NCI-H1417 (cell line): ENCODE measurements around the gene THSD8.

Experiments
- DNase-seq, 3 experiments: peaks; one replicate each; lab custom pipeline; 2025; lab: John Stamatoyannopoulos, UW

Gene THSD8

DNA sequence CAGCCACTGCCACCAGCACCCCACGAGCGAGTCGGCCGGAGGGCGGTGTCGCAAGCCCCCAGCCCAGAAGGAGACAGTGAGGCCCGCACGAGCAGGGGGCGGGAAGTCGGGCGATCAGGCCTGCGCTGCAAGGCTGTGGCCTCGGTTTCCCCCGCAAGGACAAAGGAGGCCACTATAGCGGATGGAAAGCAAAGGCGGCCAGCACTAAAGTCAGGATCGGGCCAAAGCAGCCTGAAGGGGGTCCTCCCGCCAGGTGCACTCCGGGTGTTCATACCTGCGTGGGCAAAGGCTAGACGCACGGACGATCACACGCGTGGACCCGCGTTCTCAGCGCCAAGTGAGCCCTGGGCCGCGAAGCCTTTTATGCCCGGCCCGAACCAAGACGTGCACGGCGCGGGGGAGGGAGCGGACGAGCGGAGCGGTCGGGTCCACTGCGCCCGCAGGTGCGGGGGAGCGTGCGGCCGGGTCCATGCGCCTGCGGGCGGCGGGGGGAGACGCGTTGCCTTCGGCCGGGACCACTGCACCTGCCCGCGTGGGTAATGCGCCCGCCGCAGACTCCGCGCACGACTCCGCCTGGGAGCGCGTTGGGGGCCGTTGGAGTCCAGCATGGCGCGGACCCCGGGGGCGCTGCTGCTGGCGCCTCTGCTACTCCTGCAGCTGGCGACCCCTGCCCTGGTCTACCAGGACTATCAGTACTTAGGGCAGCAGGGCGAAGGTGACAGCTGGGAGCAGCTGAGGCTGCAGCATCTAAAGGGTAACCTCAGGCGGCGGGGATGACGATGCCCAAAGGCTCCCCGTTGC, at the start of gene THSD8, which contains the start of gene PRDX2:
TSS of gene THSD8 (plus strand) at position 604 of the 801 bp plus-strand sequence. CDS start at position 607, 3 bp downstream.
TSS of gene PRDX2 (minus strand) at position 335 of the 801 bp plus-strand sequence. CDS start 539 bp downstream, outside the sequence.
- peak; percentile 79 to 95 (median 95) for DNase-seq

DNA sequence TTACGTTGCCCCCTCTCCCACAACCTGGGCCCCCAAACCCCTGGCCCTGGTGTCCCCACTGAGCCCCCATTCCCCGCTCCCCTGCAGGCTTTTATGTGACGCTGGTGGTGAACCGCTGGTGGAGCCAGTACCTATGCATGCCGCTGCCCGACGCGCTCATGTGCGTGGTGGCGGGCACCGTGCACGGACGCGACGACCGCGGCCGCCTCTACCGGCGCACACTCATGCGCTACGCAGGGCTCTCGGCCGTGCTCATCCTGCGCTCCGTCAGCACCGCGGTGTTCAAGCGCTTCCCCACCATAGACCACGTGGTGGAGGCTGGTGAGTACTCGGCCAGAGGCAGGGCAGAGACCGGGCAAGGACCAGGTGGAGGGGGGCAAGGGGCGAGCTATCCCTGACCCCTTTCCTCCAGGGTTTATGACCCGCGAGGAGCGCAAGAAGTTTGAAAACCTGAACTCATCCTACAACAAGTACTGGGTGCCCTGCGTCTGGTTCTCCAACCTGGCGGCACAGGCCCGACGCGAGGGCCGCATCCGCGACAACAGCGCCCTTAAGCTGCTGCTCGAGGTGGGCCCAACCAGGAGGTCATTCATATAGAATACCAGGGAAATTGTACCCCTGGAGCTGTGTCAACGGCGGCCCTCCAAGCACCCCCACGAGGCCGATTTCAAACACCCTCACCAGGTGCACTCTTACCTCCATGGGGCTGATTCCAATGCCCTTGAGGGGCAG, 47.2 kb upstream of the THSD8 start:
- DNase-seq = no peak

DNA sequence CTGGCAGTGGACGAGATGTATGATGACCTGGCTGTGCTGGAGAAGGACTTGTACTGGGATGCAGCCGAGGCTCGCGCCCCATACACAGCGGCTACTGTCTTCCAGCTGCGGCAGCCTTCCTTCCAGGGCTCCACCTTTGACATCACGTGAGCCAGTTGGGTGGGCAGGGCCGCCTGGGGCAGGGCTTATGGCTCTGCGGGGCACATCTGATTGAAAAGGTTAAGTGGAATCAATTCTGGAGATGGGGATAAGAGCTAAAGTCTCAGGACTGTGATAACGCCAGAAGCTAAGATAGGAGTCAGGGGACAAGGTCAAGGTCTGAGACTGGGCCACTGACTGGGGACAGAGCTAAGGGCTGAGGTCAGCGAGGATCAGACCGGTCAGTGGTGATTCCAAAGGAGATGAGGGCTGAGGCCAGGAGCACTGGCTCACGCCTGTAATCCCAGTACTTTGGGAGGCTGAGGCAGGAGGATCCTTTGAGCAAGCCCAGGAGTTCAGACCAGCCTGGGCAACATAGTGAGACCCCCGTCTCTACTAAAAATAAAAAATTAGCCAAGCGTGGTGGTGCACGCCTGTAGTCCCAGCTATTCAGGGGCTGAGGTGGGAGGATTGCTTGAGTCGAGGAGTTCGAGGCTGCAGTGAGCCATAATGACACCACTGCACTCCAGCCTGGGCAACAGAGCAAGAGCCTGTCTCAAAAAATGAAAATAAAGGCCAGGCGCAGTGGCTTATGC, 45.6 kb upstream of the THSD8 start:
- DNase-seq = no peak

DNA sequence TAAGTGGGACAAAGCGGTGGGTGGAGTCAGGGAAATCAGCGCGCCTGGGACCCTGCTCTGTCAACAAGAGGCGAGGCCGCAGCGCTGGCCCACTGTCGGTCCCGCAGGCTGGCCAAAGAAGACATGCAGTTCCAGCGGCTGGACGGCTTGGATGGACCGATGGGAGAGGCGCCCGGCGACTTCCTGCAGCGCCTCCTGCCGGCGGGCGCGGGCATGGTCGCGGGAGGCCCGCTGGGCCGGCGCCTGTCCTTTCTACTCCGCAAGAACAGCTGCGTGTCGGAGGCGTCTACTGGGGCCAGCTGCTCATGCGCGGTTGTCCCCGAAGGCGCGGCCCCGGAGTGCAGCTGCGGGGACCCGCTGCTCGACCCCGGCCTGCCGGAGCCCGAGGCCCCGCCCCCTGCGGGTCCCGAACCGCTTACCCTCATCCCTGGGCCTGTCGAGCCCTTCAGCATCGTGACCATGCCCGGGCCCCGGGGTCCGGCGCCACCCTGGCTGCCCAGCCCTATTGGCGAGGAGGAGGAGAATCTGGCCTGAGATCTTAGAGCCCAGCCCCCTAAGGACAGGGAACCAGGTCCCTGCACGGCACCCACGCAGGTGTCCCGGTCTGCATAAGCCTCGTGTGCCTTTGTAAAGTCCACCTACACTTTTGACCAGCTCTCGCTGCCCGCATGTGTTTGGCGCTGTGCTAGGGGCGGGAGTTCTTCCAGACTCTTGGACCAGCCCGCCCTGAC, 44.2 kb upstream of the THSD8 start:
- peak; percentile 27 to 77 (median 69) for DNase-seq

DNA sequence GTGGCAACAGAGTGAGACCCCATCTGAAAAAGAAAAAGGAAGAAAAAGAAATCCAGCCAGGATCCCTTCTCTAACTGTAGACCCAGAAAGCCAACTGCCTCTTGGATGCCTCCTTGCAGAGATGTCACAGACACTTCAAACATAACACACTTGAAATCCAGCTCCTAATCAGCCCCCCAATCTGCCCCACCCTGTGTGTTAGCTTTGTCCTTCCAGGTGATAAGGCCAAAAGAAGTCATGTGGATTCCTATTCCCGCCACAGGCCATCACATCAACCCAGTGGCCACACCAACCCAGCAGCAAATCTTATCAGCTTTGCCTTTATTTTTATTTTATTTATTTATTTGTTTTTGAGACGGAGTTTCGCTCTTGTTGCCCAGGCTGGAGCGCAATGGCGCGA, 42.2 kb upstream of the THSD8 start:
- no peak for DNase-seq

DNA sequence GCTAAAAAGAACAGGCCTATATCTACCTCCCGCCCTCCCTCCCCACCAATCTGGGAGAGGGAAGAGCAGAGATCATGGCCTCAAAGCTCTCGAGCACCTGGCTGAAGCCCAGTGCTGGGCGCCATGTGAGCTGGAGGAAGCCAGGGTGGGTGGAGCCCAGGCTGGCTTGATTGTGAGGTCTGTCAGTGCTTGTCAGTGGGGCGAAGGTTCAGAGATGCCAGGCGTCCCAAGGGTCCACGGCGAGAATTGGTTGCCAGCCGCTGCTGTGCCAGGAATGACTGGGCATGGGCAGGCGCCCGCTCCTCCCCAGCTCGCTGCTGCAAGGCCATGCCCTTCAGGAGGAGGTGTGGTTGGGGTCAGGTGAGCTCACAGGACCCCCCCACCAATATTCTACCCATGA, 38.8 kb upstream of the THSD8 start:
- DNase-seq = no peak

DNA sequence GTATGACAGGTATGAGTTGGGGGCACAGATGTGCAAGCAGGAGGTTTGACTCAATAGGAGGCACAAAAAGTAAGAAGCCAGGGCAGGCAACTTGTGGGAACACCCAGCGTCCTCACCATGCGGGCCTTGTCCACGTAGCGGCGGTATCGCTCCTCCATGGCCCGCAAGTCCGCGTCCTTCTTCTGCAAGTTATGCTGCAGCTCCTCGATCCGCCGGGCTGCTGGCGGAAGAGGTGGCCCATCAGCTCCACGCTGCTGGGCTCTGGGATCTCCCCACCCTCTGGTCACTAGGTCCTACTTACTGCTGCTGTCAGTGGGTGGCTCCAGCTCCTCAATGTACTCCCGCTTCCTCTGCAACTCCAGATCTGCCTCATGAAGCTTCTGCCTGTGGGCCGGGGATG, 37.2 kb upstream of the THSD8 start:
- no peak for DNase-seq

DNA sequence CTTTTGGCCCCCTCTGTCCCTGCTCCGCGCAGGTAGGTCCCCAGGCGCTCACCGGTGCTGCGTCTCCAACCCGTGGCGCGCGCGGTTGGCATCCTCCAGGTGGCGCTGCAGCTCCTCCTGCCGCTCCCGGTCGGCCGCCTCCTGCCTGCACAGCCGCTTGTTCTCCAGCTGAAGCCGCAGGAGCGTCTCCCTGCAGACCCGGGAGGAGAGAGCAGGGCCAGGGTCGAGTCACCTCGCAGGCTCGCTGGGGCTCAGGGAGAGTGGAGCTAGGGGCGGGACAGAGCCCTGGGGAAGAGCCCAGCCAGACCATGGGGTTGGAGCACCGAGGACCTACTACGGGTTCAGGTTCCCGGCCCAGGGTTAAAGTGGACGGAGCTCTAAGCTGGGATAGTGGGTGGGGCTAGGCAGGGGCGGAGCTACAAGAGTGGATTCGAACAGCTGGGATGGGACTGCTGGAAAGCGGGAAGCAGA, 35.8 kb upstream of the THSD8 start:
- DNase-seq = peak in 1 of 3 experiments; percentile 72

DNA sequence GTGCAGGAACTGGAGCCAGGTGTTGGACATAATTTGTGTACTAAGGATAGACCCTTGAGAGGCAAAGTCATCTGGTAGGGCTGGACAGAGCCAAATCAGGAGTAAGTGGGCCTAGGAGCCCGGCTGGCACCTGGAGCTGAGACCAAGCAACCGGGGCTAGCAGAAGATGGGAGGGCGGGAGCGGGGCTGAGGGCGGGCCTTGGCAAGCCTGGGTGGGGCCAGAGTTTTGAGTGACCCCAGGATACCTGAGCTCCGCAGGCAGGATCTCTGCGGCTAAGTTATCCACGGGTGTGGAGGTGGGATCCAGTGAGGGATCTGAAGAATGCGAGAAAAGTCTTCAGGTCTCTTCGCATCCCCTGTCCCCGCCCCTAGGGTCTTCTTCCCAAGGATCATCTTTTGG, 34.7 kb upstream of the THSD8 start:
- DNase-seq = no peak

DNA sequence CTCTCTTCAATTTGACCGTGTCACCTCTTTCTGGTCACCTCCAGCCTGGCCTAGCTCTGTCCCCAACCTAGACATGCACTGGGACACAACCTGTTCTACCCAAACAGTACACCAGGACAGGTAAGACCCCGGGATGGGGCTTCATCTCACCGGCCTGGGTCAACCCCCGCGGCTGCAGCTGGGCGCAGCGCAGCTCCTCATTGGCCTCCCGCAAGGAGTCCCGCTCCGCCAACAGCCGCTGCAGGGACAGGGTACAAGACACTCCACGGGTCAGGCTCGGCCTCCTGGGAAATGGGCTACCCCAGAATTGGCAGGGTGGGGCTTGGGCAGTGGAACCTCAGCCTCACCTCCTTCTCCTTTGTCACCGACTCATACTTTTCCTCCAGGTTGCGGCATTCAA, 34.2 kb upstream of the THSD8 start:
- no peak for DNase-seq

DNA sequence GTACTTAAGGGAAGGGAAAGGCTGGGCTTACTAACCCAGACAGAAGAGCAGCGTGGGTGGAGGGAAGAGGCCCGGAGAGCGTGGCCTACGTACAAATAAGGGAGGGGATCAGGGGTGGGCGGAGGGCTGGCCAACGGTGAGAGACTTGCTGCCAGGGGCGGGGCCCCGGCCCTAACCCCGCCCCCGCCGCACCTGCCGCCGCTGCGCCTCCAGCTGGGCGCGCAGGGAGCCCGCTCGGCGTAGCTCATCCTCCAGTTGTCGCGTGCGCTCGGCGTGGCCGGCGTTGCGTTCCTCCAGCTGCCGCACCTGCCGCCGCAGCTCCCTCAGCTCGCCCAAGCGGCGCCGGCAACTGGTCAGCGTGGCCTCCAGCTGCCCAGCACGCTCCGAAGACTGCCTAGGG, 32.2 kb upstream of the THSD8 start:
- DNase-seq = peak in 1 of 3 experiments; percentile 77

DNA sequence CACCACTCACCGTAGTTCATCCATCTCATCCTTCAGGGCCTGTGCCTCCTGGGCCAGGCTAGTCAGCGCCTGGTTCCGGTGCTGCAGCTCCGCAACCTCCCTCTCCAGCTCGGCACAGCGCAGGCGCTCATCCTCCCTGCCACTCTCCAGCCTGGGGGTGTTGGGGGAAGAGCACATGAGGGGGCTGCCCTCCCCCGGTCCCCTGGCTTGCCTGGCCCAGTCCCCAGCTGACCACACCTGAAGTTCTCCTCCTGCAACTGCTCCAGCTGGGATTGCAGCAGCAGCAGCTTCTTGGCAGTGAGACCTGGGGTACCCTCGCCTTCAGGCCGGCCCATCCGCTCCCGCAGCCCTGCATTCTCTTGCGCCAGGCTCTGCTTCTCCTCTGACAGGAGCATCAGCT, 30.9 kb upstream of the THSD8 start:
- DNase-seq = no peak

DNA sequence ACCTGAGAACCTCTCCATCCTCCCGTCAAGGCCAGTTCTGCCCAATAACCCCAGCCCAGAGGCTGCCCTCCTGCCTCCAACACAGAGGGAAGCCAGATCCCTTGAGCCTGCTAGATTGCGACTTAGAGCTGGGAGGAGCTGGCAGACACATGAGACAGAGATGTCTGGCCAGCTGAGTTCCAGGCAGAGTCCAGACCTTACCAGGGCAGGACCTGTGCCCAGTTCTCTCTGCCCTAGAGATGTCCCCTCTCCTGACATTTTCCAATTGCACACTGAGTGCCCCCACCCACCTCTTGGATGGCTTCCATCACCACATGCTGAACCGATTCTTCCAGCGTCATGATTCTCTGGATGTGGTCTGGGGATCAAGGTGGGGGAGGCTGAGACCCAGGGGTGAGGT, 29.5 kb upstream of the THSD8 start:
- DNase-seq = no peak

DNA sequence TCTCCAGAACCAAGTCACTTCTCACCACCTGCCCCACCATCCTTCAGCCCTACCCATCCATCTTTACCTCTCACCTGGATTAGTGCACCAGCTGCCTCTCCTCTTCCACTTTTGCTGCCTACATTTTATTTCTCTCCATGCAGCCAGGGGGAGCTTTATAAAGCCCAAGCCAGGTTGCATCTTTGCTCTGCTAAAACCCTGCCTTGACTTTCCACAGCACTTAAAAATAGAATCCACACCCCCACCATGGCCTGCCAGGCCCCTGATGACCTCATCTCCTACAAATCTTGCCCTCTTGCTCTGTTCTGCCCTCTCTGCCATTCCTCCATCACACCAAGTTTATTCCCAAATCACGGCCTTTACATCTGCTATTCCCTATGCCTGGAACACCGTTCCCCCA, 28.3 kb upstream of the THSD8 start:
- DNase-seq = no peak

DNA sequence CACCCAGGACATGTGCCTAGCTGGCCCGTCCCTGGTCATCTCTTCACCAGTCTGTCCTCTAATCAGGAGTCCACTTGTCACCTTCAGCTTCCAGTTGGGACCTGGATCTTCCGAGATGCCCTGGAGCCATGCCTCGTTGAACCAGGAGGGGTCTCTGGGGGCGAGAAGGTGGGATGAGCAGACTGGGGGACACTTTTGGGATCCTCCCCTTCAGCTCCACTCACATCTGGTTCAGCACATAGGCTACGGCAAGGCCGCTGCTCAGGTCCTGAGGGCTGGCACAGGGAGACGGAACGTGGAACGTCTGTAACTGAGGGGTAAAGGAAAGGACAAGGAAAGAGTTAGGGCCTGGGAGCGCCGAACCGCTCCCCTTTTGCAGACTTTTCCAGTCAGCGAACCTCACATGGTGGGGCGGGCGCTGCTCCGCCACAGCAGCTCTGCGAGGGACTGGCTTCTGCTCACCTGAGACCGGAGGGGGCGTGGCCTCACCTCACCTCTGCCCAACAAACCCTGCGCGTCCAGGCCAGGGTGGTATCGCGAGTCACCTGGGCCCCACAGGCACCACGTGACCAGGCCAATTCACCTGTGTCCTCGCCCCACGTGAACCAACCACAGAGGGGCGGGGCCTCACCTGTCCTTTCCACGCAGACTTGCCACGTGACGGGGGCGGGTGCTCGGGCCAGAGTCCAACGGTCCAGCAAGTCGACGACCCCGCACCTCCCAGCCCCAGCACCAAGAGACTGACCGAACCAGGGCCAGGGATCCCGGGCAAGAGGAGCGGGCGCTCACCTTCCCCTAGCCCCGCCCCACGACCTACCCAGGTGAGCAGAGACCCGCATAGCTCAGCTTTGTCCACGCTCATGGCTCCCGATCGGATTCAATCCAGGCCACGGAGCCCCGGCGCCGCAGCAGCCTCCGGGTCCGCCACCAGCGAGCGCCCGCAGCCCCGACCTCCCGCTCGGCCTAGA, 27.0 kb upstream of the THSD8 start, which contains the start of gene HOOK2:
TSS of gene HOOK2 (minus strand) at position 965 of the 968 bp plus-strand sequence. CDS start at position 862, 103 bp downstream.
- DNase-seq = peak; percentile 86 to 94 (median 91)

DNA sequence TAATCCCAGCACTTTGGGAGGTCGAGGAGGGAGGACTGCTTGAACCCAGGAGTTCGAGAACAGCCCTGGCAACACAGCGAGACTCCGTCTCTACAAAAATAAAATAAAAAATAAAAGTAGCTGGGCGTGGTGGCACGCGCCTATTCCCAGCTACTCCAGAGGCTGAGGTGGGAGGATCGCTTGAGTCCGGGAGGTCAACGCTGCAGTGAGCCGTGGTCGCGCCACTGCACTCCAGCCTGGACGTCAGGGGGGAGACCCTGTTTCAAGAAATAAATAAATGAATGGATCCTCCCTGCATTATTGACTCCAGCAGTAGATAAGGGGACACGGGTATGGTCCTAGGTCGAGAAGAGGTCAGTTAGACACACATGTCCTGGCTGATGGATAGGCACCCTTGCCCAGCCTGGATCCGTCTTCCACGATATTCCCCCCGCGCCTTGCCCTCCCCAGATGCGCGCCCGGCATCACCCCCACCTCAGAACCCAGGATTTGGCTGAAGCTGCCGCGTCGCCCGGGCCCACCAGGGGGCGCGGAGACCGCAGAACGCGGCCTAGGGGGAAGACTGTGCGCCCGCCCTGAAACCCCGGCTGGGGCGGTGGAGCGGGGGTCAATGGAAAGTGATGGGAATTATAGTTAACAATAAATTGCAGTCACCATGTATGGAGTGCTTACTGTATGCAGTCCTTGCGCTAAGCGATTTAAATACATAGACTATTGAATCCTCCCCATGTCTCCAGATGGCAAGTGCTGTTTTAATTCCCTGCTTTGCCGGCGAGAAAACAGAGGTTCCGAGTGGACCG, 24.5 kb upstream of the THSD8 start:
- peak; percentile 63 to 92 (median 88) for DNase-seq

DNA sequence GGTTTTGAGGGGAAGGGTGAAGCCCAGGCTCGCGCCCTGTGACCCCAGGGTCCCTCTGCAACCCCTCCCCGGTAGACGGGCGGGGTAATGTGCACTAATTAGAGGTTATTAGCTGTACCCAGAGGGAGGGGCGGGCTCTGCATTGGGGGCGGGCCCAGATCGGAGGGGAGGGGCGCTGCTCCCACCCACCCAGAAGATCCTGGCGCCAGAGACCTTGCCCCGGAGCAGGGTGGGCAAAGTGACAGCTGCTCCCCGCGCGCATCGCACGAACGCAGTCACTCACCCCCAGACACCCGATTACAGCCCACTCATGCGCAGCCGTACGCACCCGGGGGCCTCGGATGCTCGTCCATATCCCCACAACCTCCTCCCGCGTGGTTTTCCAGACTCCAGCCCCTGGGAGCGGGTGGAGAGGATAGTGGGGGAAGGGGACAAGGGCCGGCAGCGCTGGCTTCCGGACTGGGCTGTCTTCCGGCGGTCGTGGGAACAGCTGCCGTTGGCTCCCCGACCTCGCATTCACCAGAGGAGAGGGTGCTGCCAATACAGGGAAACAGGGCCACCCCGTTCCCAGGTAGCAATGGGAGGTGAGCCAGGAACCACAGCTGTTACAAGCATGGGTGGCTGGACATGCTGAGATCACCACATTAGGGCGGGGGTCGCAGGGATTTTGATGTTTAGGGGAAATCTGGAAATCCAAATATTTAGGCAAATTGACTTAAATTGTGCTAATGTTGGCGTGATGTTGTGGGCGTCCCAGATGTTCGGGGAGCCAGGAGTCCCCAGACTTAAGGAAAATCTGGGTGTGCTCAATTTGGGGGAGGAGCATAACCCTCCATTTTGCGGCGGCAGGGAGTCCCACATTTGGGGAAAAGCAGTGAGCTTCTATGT, 23.6 kb upstream of the THSD8 start:
- peak in 2 of 3 experiments; percentile 92 to 93 for DNase-seq

DNA sequence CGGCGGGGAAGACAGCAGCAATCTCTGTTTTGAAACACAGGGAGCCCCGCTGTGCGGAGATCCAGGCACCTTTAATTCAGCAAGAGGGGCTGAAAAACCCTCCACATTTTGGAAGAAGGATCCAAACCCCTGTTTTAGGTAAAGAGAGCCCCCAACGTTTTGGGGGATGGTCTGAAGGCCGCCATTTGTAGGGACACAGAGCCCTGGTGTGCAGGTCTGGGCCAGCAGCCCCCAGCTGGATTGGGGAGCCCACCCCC, 23.0 kb upstream of the THSD8 start:
- no peak for DNase-seq
